Activated B cell treated with CpG ODN at 0.5 μM for 24 hours (primary cell): ENCODE data around the gene SMTNL2. TPM values are rescaled to one million over a fixed set of nuclear protein-coding genes. Genes with fewer than 3 reads are reported as not detected.

ENCODE experiments used
- ATAC-seq: fragments of 200-7000 bp; cut with Tn5 transposase; one replicate; pipeline ENCODE4 v1.10.0; 2021; ENCODE audit warnings: low read depth, mild to moderate bottlenecking, moderate library complexity
- CTCF ChIA-PET: fragments of 350-600 bp; sonication (Branson Sonifier 250); formaldehyde crosslinking; loops from one replicate; lab custom pipeline; 2021; ENCODE audit warnings: antibody characterized with exemption; lab: Charles Lee
- POLR2A ChIA-PET: fragments of 350-600 bp; sonication (Branson Sonifier 250); formaldehyde crosslinking; loops from one replicate; lab custom pipeline; 2021; ENCODE audit warnings: antibody characterized with exemption; lab: Charles Lee
- DNase-seq: peaks from one replicate; pipeline ENCODE4 v3.0.0; 2022
- H3K27ac Mint-ChIP-seq: one replicate; pipeline ENCODE4 v1.8.0; 2020; ENCODE audit warnings: mixed read lengths
- H3K27me3 Mint-ChIP-seq: one replicate; pipeline ENCODE4 v1.8.0; 2021; ENCODE audit warnings: mixed read lengths
- H3K36me3 Mint-ChIP-seq: one replicate; pipeline ENCODE4 v1.8.0; 2021; ENCODE audit warnings: low read depth, mixed read lengths
- H3K4me1 Mint-ChIP-seq: one replicate; pipeline ENCODE4 v1.8.0; 2021; ENCODE audit warnings: mixed read lengths
- H3K4me3 Mint-ChIP-seq: one replicate; pipeline ENCODE4 v1.8.0; 2020; ENCODE audit warnings: mild to moderate bottlenecking, mixed read lengths
- H3K9me3 Mint-ChIP-seq: one replicate; pipeline ENCODE4 v1.8.0; 2020; ENCODE audit warnings: mixed read lengths
- intact Hi-C: fragments of 100-400 bp; cut with micrococcal nuclease; formaldehyde crosslinking; loops from one replicate; pipeline ENCODE4 v1.15.1; 2024
- total RNA-seq: library from RNA; stranded (reverse); gene quantifications from 2 replicates; pipeline ENCODE4 v1.2.3, GENCODE V29; 2022
- TF ChIP-seq, protein P1 (sequence below): fragments of 200-600 bp; IDR thresholded peaks from one replicate; pipeline ENCODE4 v1.8.0; 2022; ENCODE audit warnings: antibody characterized with exemption, mild to moderate bottlenecking

The SMTNL2 gene
- total RNA-seq, 1 donor from 2014 or later: not detected

DNA sequence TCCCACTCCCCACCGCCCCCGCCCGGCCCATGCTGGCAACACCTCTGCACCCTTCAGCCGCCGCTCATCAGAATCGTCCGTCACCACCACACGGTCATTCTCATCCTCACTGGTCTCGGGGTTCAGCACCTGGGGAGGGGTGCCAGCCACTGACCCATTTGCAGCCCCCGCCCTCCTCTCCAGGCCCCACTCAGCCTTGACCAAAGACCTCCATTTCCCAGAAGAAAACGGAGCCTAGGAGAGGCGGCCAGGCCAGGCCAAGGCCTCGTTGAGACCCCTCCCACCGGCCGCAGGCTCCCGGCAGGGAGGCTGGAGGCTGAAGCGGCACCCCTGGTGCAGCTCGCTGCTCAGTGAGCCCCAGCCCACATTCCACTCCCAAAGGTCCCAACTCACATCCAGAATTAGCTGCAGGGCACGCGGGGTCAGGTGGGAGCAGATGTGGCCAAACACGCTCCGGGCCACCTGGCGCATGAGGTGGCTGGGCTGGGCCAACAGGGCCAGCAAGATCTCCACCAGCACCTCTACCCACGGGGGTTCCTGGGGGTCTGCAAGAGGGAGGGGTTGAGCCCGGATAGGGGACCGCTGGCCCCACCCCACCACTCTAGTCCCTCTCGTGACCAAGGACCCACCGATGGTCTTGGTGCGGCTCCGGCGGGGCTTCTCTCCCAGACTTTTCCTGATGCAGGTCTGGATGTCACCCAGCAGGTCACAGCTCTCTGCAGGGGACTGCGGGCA is 38.9 kb upstream of the SMTNL2 start:
- H3K36me3 Mint-ChIP-seq: peaks cover 83% of the 10 kb centered on the region
- DNase-seq (no peak), ATAC-seq (no peak)
- no peaks in the 10 kb centered on the region for H3K4me1 Mint-ChIP-seq
- intact Hi-C loops: no loop called here
- no peak overlapping the region for H3K27ac Mint-ChIP-seq
- H3K27me3 Mint-ChIP-seq: no peaks in the 10 kb centered on the region
- TF ChIP-seq, protein P1, sequence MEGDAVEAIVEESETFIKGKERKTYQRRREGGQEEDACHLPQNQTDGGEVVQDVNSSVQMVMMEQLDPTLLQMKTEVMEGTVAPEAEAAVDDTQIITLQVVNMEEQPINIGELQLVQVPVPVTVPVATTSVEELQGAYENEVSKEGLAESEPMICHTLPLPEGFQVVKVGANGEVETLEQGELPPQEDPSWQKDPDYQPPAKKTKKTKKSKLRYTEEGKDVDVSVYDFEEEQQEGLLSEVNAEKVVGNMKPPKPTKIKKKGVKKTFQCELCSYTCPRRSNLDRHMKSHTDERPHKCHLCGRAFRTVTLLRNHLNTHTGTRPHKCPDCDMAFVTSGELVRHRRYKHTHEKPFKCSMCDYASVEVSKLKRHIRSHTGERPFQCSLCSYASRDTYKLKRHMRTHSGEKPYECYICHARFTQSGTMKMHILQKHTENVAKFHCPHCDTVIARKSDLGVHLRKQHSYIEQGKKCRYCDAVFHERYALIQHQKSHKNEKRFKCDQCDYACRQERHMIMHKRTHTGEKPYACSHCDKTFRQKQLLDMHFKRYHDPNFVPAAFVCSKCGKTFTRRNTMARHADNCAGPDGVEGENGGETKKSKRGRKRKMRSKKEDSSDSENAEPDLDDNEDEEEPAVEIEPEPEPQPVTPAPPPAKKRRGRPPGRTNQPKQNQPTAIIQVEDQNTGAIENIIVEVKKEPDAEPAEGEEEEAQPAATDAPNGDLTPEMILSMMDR: no peak
- ChIA-PET POLR2A (no interaction called here), CTCF (no interaction called here)
- H3K4me3 Mint-ChIP-seq: no peak overlapping the region
- no peaks in the 10 kb centered on the region for H3K9me3 Mint-ChIP-seq

DNA sequence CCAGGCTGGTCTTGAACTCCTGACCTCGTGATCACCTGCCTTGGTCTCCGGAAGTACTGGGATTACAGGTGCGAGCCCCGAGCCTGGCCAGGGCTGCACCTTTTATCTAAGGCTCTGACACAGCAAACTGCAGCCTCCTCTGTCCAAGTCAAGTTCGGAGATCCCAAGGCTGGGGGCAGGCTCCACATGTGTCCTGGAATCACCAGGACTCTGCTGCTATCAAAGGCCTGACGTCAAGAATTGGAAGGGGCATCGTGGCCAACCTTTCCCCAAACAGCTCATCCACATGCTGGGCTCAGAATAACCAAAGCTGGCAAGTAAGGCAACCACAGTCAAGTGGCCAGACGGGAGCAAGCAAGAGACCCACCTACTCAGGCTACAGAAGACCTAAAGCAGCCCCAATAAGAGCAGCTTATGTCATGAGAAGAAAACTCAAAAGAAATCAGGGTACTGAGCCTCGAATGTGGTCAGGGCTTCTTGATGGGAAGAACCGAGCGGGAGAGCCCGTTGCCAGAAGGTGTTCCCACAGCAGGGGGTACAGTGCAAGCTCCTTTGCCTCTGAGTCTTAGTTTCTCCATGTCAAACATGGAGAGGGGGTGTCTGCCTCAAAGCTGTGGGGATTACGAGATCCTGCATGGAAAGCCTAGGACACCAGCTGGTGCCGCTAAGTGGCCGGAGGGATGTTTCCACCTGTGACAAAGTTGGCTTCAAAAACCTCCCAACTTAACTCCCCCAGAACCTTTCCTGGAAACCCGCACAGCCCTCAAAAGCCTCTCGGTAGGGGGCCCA is 37.0 kb upstream of the SMTNL2 start:
- Mint-ChIP-seq H3K27me3 (no peaks in the 10 kb centered on the region), H3K27ac (no peak overlapping the region), H3K36me3 (peaks cover 84% of the 10 kb centered on the region), H3K4me1 (peaks cover 2% of the 10 kb centered on the region), H3K4me3 (no peak overlapping the region), H3K9me3 (no peaks in the 10 kb centered on the region)
- intact Hi-C loops: no loop called here
- CTCF ChIA-PET: no interaction called here
- TF ChIP-seq, protein P1: no peak
- POLR2A ChIA-PET: no interaction called here
- DNase-seq: no peak
- no peak for ATAC-seq

DNA sequence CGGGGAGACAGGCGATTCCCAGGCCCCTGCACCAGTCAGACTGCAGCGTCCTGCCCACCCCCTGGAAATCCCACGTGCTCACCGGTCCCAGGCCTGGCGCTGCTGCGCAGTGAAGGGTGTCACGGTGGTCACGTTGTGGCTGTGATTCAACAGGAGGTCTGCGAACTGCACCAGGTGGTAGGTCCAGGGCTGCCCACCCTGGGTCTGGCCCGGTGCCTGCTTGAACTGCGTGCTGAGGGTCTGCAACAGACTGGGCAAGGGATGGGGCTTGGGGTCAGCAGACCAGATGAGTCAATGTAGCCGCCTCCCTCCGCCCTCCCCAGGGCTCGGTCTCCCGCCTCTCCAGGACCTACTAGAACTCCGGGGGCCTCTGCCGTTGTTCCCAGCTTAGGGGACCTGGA is 36.3 kb upstream of the SMTNL2 start:
- TF ChIP-seq, protein P1: no peak
- H3K36me3 Mint-ChIP-seq: peaks cover 84% of the 10 kb centered on the region
- ATAC-seq (no peak), DNase-seq (no peak)
- H3K4me3 Mint-ChIP-seq: no peak overlapping the region
- no peaks in the 10 kb centered on the region for H3K27me3 Mint-ChIP-seq
- CTCF ChIA-PET: no interaction called here
- peaks cover 2% of the 10 kb centered on the region for H3K4me1 Mint-ChIP-seq
- intact Hi-C loops: no loop called here
- POLR2A ChIA-PET: no interaction called here
- H3K9me3 Mint-ChIP-seq: no peaks in the 10 kb centered on the region
- no peak overlapping the region for H3K27ac Mint-ChIP-seq

DNA sequence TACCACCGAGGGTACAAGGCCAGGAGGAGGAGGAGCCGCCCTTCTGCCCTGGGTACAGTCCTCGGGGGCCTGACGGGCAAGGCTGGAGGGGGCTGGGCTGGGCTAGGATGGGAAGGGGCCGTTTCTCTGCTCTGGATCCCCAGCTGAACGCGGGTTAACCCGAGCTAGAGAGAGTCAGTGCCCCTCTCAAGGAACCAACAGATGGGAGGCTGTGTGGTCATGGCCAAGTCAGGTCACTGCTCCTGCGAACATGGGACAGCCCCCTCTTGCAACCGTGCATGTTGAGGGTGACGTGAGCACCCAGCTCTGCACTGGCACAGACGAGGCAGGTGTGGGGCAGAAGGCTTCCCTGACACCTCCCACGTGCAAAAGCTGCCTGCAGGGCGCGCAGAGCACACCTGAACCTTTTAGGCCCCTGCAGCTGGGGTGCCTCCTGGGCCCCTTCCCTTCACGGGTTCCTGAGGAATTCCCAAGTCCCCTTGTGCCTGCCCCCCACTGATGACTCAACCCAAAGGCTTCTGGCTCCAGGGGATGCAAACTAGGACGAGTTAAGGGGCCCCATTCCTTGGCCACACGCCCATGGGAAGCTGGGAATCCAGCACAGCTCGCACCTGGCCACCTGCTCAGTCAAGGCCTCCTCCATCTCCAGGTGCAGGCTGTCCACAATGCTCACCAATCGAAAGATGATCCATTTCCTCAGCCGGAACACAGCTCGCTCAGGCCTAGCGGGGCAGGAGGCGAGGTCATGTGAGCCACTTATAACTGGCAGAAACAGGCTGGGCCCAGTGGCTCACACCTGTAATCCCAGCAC is 35.4 kb upstream of the SMTNL2 start:
- POLR2A ChIA-PET: interaction anchor here (0.7 kb wide), 1 partner anchor 713 kb away, joined by 7 read pairs; no protein-coding TSS in a partner anchor
- no peak for ATAC-seq

More for the DNA sequence above, 35.4 kb upstream of the SMTNL2 start:
- DNase-seq: no peak
- TF ChIP-seq, protein P1: no peak
- Mint-ChIP-seq H3K9me3 (no peaks in the 10 kb centered on the region), H3K27me3 (no peaks in the 10 kb centered on the region), H3K4me3 (no peak overlapping the region), H3K4me1 (peaks cover 6% of the 10 kb centered on the region), H3K27ac (no peak overlapping the region), H3K36me3 (peaks cover 80% of the 10 kb centered on the region)
- intact Hi-C loops: no loop called here
- CTCF ChIA-PET: interaction anchor here (0.9 kb wide), 1 partner anchor 18 kb away, joined by 3 read pairs; no protein-coding TSS in a partner anchor
